ENCODE data around the gene EHBP1. TPM values are rescaled to one million over a fixed set of nuclear protein-coding genes. Genes with fewer than 3 reads are reported as not detected.
A peak's percentile ranks its signal among the peaks of the same experiment; 100 is the strongest.

The EHBP1 gene
- total RNA-seq, 6 donors from 2014 or later, result 36.2 to 78.5 (median 43.2) TPM

DNA sequence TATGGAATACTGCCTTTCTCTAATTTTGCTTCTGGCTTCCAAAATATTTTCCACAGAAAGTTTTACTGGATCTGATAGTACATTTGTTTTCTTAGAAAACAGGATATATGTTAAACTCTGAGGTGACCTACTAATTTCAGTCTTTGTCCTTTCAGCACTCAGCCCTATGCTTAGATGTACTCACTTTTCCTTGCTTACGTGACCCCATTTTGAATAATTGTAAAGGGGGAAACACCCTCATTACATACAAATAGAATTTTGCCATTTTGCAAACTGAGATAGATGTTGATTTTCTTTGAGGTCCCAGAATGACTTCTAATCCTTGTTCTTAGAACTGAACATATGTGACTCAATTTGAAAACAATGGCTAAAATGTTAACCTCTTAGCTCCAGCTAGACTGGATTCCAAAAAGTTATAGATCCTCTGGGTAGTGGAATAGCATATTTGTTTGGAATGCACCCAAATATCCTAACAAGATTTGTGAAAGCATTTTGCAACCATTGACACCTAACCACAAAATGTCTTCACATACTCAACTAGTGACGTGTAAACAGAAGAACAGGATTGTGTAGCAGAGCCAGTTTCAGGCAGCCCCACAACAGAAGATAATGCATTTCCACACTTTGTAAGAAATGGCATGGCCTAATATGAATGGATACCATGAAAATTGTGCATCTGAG is 44.8 kb upstream of the EHBP1 start:
- ATAC-seq (ENCODE audit: low FRiP score in 2 of 2), result no peak
- H3K9me3 ChIP-seq, result no peaks in the 10 kb centered on the region
- H3K27me3 ChIP-seq, result no peaks in the 10 kb centered on the region
- 62 to 68% methylated on average over 2 of the region's 2 CpGs for WGBS, 2 donors
- H3K4me1 ChIP-seq, result peaks cover 8 to 24% (median 18%) of the 10 kb centered on the region in 4 donors
- TF ChIP-seq, protein P1, sequence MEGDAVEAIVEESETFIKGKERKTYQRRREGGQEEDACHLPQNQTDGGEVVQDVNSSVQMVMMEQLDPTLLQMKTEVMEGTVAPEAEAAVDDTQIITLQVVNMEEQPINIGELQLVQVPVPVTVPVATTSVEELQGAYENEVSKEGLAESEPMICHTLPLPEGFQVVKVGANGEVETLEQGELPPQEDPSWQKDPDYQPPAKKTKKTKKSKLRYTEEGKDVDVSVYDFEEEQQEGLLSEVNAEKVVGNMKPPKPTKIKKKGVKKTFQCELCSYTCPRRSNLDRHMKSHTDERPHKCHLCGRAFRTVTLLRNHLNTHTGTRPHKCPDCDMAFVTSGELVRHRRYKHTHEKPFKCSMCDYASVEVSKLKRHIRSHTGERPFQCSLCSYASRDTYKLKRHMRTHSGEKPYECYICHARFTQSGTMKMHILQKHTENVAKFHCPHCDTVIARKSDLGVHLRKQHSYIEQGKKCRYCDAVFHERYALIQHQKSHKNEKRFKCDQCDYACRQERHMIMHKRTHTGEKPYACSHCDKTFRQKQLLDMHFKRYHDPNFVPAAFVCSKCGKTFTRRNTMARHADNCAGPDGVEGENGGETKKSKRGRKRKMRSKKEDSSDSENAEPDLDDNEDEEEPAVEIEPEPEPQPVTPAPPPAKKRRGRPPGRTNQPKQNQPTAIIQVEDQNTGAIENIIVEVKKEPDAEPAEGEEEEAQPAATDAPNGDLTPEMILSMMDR (IDR thresholded peaks at IDR 0.05), result no peak
- H3K27ac ChIP-seq, result no peak overlapping the region
- H3K4me3 ChIP-seq, result no peak overlapping the region
- no peak for DNase-seq
- H3K36me3 ChIP-seq, result no peaks in the 10 kb centered on the region

DNA sequence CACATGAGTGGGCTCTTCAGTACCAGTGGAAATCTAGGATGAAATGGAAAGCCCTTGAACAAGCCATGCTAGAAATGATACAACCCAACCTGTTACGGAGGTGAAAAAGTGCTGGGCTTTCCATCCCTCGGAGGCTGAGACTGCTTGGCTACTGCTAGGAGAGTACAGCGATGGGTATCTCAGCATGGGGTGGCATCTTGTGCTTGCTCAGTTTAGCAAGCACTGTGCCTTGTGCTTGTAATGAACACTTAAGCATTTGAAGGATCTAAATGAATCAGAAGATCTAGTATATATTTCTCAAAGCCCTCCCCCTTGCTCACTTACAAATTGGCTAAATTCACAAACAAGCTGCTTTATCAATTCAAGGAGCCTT is 44.3 kb upstream of the EHBP1 start:
- Histone ChIP-seq H3K27ac (no peak overlapping the region), H3K9me3 (no peaks in the 10 kb centered on the region), H3K4me1 (peaks cover 8 to 24% (median 18%) of the 10 kb centered on the region in 4 donors), H3K36me3 (no peaks in the 10 kb centered on the region), H3K27me3 (no peaks in the 10 kb centered on the region), H3K4me3 (no peak overlapping the region)
- ATAC-seq (ENCODE audit: low FRiP score in 2 of 2) (no peak), DNase-seq (no peak)
- TF ChIP-seq POLR2AphosphoS5 (IDR thresholded peaks at IDR 0.05), result no peak
- TF ChIP-seq POLR2A (IDR thresholded peaks at IDR 0.05), result no peak
- no peak for TF ChIP-seq EP300 (IDR thresholded peaks at IDR 0.05)
- TF ChIP-seq, protein P1 (IDR thresholded peaks at IDR 0.05), result no peak
- 88 to 96% methylated on average over 3 of the region's 3 CpGs for WGBS, 2 donors

DNA sequence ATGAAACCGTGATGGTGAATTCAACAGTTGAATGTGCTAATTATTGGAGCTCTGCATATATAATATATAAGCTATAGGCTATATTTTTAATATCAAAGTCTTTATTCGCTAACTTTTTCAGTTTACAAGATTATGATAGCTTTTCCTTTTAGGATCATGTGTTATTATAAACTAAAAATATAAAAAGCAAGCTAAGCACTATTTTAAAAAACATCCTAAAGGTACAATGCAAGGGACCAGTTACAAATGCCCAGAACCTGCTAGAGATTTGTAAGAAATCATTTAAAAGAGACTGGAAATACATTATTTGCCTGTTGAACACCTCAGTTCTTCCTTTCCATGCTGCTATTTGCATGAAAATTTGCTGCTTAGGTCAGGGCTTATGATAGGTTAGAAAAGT is 43.4 kb upstream of the EHBP1 start:
- 90 to 95% methylated on average over 2 of the region's 2 CpGs for WGBS, 2 donors
- Histone ChIP-seq H3K4me1 (peaks cover 8 to 24% (median 18%) of the 10 kb centered on the region in 4 donors), H3K4me3 (no peak overlapping the region), H3K9me3 (no peaks in the 10 kb centered on the region), H3K36me3 (no peaks in the 10 kb centered on the region), H3K27me3 (no peaks in the 10 kb centered on the region), H3K27ac (no peak overlapping the region)
- DNase-seq (no peak), ATAC-seq (ENCODE audit: low FRiP score in 2 of 2) (no peak)
- TF ChIP-seq POLR2A (IDR thresholded peaks at IDR 0.05) (no peak), EP300 (IDR thresholded peaks at IDR 0.05) (no peak), POLR2AphosphoS5 (IDR thresholded peaks at IDR 0.05) (no peak)
- TF ChIP-seq, protein P1 (IDR thresholded peaks at IDR 0.05), result no peak

DNA sequence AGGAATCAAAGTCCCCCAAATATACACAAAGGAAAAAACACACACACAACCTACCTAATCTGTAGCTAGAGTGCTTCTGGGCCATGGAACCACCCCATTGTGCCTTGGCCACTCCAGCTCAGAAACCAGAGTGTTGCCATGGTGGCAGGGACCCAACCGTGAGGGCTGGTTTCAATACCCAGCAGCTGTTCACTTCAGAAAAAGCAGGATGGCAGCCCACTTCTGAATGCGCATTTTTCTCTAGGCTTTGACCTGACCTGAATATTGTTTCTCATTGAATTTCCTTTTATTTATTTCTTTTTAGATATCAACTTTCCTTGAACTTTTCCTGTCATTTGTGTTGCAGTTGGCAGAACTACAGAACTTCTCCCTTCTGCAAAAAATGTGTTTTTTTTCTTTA is 43.0 kb upstream of the EHBP1 start:
- no peak overlapping the region for H3K4me3 ChIP-seq
- no peaks in the 10 kb centered on the region for H3K27me3 ChIP-seq
- 74 to 80% methylated on average over 2 of the region's 2 CpGs for WGBS, 2 donors
- ATAC-seq (ENCODE audit: low FRiP score in 2 of 2) (no peak), DNase-seq (no peak)
- no peaks in the 10 kb centered on the region for H3K36me3 ChIP-seq
- peaks cover 8 to 24% (median 18%) of the 10 kb centered on the region in 4 donors for H3K4me1 ChIP-seq
- H3K9me3 ChIP-seq, result no peaks in the 10 kb centered on the region
- TF ChIP-seq EP300 (IDR thresholded peaks at IDR 0.05), result no peak
- TF ChIP-seq, protein P1 (IDR thresholded peaks at IDR 0.05), result no peak
- TF ChIP-seq POLR2A (IDR thresholded peaks at IDR 0.05), result no peak
- H3K27ac ChIP-seq, result no peak overlapping the region

DNA sequence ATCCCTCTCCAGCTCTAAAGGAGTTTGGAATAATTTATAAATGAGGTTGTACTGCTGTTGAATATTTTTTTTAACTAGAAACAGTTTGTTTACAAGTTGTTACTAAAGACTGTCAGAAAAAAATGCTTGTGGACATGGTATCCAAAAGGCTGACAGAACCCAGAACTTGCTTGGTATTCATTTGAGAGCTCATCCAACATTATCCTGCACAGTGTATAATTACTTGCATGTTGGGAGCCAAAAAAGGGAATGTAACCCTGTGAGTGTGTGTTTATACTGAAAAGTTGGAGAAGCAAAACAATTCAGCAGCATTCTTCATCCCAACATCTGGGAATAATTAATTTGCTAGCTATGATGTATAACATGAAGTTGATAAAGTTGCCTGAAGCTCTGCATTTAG is 42.1 kb upstream of the EHBP1 start:
- Histone ChIP-seq H3K27me3 (no peaks in the 10 kb centered on the region), H3K36me3 (no peaks in the 10 kb centered on the region), H3K27ac (no peak overlapping the region), H3K9me3 (no peaks in the 10 kb centered on the region), H3K4me1 (peaks cover 8 to 24% (median 18%) of the 10 kb centered on the region in 4 donors), H3K4me3 (no peak overlapping the region)
- no peak for TF ChIP-seq EP300 (IDR thresholded peaks at IDR 0.05)
- TF ChIP-seq, protein P1 (IDR thresholded peaks at IDR 0.05), result no peak
- no peak for TF ChIP-seq POLR2AphosphoS5 (IDR thresholded peaks at IDR 0.05)
- TF ChIP-seq POLR2A (IDR thresholded peaks at IDR 0.05), result no peak
- ATAC-seq (ENCODE audit: low FRiP score in 2 of 2), result peak; percentile 54 to 58
- no peak for DNase-seq

Measured in upper lobe of left lung (tissue), 6 donors.